ENCODE measurements around the gene ZFP91. TPM values are rescaled to one million over a fixed set of nuclear protein-coding genes. Genes with fewer than 3 reads are reported as not detected.
A peak's percentile ranks its signal among the peaks of the same experiment; 100 is the strongest.

Gene ZFP91
- total and polyA plus RNA-seq, 9 of the 15 experiments (the other 6 are each of a cell fraction or from before 2014, with no cell fraction given) = 17.6 to 58.3 (median 34.0) TPM

DNA sequence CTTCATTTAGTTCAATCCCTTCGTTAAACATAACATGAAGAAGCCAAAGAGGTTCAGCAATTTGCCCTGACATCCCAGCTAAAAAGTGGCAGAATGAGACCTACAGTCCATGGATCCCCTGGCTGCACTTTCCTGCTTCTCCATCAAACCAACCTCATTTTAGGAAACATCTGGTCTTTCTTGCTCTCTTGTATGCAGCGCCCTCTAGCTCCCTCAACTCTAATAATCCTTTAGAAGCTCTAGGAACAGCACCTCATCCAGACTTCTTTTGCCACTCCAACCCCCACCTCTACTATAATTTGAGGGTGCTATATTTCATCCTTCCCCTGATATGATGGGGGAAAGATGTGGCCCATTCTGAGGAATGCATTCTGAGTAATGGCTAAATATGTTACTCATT, 51.0 kb downstream of the ZFP91 start:
- H2AFZ ChIP-seq (ENCODE audit: low read depth, low read length) = no peak overlapping the region
- no peaks in the 10 kb centered on the region for H3K27me3 ChIP-seq (ENCODE audit: control insufficient read depth in 2 of 2, insufficient read depth in 2 of 2, low read length in 2 of 2)
- in situ Hi-C loops (cut with MboI) = loop anchor here (25.0 kb wide), 1 partner anchor 507 kb away; the partner anchor contains the start of gene FAM111A
- FAIRE-seq (peak; percentile 74), DNase-seq (ENCODE audit: extremely low read depth in 1 of 4, low spot score in 3 of 4) (peak; percentile 22 to 69 (median 38)), ATAC-seq (peak; percentile 86)
- H3K9me3 ChIP-seq (replicated peaks; ENCODE audit: control insufficient read depth, insufficient read depth, low read depth, low read length) = no peaks in the 10 kb centered on the region
- BruUV-seq (replicated peaks) = no TSS peak
- POLR2A ChIA-PET = interaction anchor here (0.8 to 1.2 kb wide), 3 partner anchors 8 to 21 kb away, joined by 3 to 4 read pairs (median 3); no protein-coding TSS in a partner anchor
- H3K9me1 ChIP-seq (ENCODE audit: control insufficient read depth, insufficient read depth, low read length) = no peaks in the 10 kb centered on the region
- no peak overlapping the region for H3K4me2 ChIP-seq (ENCODE audit: insufficient read depth, low read length)
- H3K4me1 ChIP-seq (replicated peaks in 1 of 2; ENCODE audit: control insufficient read depth in 2 of 2, insufficient read depth in 2 of 2, low read length in 2 of 2) = no peaks in the 10 kb centered on the region
- peaks cover 30% of the 10 kb centered on the region for H3K36me3 ChIP-seq (ENCODE audit: control insufficient read depth, insufficient read depth, low read length)
- CTCF ChIA-PET (ENCODE audit: low intra/inter-chr PET ratio) = interaction anchor here (0.6 to 1.5 kb wide), 4 partner anchors 53 to 159 kb away, joined by 3 to 6 read pairs (median 5); no protein-coding TSS in a partner anchor
- H4K20me1 ChIP-seq (replicated peaks; ENCODE audit: control insufficient read depth, insufficient read depth, low read length) = no peaks in the 10 kb centered on the region
- WGBS (ENCODE audit: insufficient coverage, low coverage, missing lambda C conversion rate) = 26% methylated on average over 2 of the region's 2 CpGs
- intact Hi-C loops (cut with micrococcal nuclease) = loop anchor here (1.0 to 10.0 kb wide), 2 partner anchors 53 to 425 kb away; no protein-coding TSS in a partner anchor
- no peak overlapping the region for H3K9ac ChIP-seq (ENCODE audit: insufficient read depth in 1 of 2, low read depth in 2 of 2, low read length in 2 of 2)
- H3K79me2 ChIP-seq (ENCODE audit: control insufficient read depth, insufficient read depth, low read length) = no peaks in the 10 kb centered on the region
- no peak overlapping the region for H3K27ac ChIP-seq (ENCODE audit: extremely low read depth, low read depth, low read length)
- no peak overlapping the region for H3K4me3 ChIP-seq
- TF ChIP-seq DACH1 (IDR thresholded peaks at IDR 0.05; ENCODE audit: partially characterized antibody) (no peak), PHB2 (IDR thresholded peaks at IDR 0.05; ENCODE audit: low read depth) (no peak), EHMT2 (IDR thresholded peaks at IDR 0.05) (no peak), KDM4B (IDR thresholded peaks at IDR 0.05; ENCODE audit: borderline replicate concordance in 2 of 2, low read depth in 1 of 2) (no peak), ZNF146 (CRISPR knock-in tag; IDR thresholded peaks at IDR 0.05; ENCODE audit: unreplicated experiment) (no peak), TEAD1 (CRISPR knock-in tag; IDR thresholded peaks at IDR 0.05) (no peak), ZBTB1 (CRISPR knock-in tag; IDR thresholded peaks at IDR 0.05; ENCODE audit: borderline replicate concordance, low read depth) (no peak), RAD21 (CRISPR knock-in tag; conservative IDR thresholded peaks at IDR 0.05 in 1 of 2, IDR thresholded peaks at IDR 0.05 in 1 of 2) (peak; percentile 42 to 71; a peak in 3 of 4 replicates), ZC3H11A (IDR thresholded peaks at IDR 0.05; ENCODE audit: low read depth, low read length) (no peak), NUFIP1 (IDR thresholded peaks at IDR 0.05; ENCODE audit: partially characterized antibody) (no peak)
- TF ChIP-seq, protein P1, sequence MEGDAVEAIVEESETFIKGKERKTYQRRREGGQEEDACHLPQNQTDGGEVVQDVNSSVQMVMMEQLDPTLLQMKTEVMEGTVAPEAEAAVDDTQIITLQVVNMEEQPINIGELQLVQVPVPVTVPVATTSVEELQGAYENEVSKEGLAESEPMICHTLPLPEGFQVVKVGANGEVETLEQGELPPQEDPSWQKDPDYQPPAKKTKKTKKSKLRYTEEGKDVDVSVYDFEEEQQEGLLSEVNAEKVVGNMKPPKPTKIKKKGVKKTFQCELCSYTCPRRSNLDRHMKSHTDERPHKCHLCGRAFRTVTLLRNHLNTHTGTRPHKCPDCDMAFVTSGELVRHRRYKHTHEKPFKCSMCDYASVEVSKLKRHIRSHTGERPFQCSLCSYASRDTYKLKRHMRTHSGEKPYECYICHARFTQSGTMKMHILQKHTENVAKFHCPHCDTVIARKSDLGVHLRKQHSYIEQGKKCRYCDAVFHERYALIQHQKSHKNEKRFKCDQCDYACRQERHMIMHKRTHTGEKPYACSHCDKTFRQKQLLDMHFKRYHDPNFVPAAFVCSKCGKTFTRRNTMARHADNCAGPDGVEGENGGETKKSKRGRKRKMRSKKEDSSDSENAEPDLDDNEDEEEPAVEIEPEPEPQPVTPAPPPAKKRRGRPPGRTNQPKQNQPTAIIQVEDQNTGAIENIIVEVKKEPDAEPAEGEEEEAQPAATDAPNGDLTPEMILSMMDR (IDR thresholded peaks at IDR 0.05 in 2 of 3, conservative IDR thresholded peaks at IDR 0.05 in 1 of 3; ENCODE audit: insufficient read depth in 2 of 3, low read depth in 1 of 3, low read length in 3 of 3) = peak; percentile 73 to 82 (median 75)
- TF ChIP-seq, protein P2, sequence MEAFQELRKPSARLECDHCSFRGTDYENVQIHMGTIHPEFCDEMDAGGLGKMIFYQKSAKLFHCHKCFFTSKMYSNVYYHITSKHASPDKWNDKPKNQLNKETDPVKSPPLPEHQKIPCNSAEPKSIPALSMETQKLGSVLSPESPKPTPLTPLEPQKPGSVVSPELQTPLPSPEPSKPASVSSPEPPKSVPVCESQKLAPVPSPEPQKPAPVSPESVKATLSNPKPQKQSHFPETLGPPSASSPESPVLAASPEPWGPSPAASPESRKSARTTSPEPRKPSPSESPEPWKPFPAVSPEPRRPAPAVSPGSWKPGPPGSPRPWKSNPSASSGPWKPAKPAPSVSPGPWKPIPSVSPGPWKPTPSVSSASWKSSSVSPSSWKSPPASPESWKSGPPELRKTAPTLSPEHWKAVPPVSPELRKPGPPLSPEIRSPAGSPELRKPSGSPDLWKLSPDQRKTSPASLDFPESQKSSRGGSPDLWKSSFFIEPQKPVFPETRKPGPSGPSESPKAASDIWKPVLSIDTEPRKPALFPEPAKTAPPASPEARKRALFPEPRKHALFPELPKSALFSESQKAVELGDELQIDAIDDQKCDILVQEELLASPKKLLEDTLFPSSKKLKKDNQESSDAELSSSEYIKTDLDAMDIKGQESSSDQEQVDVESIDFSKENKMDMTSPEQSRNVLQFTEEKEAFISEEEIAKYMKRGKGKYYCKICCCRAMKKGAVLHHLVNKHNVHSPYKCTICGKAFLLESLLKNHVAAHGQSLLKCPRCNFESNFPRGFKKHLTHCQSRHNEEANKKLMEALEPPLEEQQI (IDR thresholded peaks at IDR 0.05) = no peak
- TF ChIP-seq, protein P3, sequence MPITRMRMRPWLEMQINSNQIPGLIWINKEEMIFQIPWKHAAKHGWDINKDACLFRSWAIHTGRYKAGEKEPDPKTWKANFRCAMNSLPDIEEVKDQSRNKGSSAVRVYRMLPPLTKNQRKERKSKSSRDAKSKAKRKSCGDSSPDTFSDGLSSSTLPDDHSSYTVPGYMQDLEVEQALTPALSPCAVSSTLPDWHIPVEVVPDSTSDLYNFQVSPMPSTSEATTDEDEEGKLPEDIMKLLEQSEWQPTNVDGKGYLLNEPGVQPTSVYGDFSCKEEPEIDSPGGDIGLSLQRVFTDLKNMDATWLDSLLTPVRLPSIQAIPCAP (CRISPR knock-in tag; IDR thresholded peaks at IDR 0.05; ENCODE audit: borderline replicate concordance) = no peak
- TF ChIP-seq, protein P4, sequence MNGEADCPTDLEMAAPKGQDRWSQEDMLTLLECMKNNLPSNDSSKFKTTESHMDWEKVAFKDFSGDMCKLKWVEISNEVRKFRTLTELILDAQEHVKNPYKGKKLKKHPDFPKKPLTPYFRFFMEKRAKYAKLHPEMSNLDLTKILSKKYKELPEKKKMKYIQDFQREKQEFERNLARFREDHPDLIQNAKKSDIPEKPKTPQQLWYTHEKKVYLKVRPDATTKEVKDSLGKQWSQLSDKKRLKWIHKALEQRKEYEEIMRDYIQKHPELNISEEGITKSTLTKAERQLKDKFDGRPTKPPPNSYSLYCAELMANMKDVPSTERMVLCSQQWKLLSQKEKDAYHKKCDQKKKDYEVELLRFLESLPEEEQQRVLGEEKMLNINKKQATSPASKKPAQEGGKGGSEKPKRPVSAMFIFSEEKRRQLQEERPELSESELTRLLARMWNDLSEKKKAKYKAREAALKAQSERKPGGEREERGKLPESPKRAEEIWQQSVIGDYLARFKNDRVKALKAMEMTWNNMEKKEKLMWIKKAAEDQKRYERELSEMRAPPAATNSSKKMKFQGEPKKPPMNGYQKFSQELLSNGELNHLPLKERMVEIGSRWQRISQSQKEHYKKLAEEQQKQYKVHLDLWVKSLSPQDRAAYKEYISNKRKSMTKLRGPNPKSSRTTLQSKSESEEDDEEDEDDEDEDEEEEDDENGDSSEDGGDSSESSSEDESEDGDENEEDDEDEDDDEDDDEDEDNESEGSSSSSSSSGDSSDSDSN (IDR thresholded peaks at IDR 0.05; ENCODE audit: borderline replicate concordance in 1 of 2, low read depth in 2 of 2, low read length in 2 of 2) = no peak

Data from K562 (cell line).